ENCODE data around the gene KRTAP9-3. TPM values are rescaled to one million over a fixed set of nuclear protein-coding genes. Genes with fewer than 3 reads are reported as not detected.

Gene KRTAP9-3
- total and polyA plus RNA-seq, 2 of the 8 experiments (the other 6 are each of a cell fraction or from before 2014, with no cell fraction given): not detected

DNA sequence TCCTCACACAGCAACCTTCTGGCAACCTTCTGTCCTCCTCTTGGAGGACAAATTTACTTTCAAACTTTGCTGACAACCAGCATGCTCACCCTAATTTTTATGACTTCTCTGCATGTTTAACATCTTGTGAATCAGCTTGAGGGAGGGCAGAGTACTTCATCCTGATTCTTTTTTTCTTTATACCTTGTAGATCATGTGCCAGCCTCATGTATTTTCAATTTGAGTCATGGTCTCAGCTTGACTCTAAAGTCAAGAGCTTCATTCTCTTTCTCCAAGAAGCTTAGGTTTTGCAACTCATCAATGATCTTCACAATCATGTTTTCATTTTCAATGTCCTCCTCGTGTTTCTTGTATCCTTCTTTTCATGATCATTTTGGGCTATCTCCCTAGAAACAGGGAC, 39.6 kb downstream of the KRTAP9-3 start:
- Histone ChIP-seq H2BK12ac (ENCODE audit: low read depth, low read length) (no peak overlapping the region), H3K79me2 (ENCODE audit: control insufficient read depth in 1 of 2, insufficient read depth in 2 of 2, low read length in 2 of 2) (no peaks in the 10 kb centered on the region), H3K23ac (ENCODE audit: insufficient read length) (no peak overlapping the region), H4K8ac (ENCODE audit: extremely low read depth, insufficient read depth, low read length) (no peak overlapping the region), H2AK5ac (ENCODE audit: low read depth, low read length) (no peak overlapping the region), H3K4me3 (ENCODE audit: extremely low read depth in 1 of 4, insufficient read depth in 2 of 4, low read depth in 3 of 4, low read length in 4 of 4) (no peak overlapping the region), H3K27me3 (replicated peaks in 1 of 4; ENCODE audit: control insufficient read depth in 3 of 4, extremely low read depth in 1 of 4, insufficient read depth in 3 of 4, low read length in 3 of 4) (no peaks in the 10 kb centered on the region), H2BK20ac (ENCODE audit: low read length) (no peak overlapping the region), H3K18ac (ENCODE audit: extremely low read depth, low read length) (no peak overlapping the region), H2BK15ac (ENCODE audit: low read length) (no peak overlapping the region), H2BK120ac (replicated peaks; ENCODE audit: low read depth, low read length) (no peak overlapping the region), H3K27ac (ENCODE audit: low read depth, low read length) (no peak overlapping the region), H3K36me3 (ENCODE audit: control insufficient read depth in 2 of 4, insufficient read depth in 4 of 4, low read length in 3 of 4) (no peaks in the 10 kb centered on the region), H3K4ac (replicated peaks; ENCODE audit: insufficient read length, low read depth, low read length) (no peak overlapping the region), H3K9ac (replicated peaks in 1 of 4; ENCODE audit: extremely low read depth in 1 of 4, low read depth in 3 of 4, low read length in 3 of 4) (no peak overlapping the region), H2BK5ac (ENCODE audit: low read depth, low read length) (no peak overlapping the region), H3K14ac (ENCODE audit: insufficient read length) (no peak overlapping the region), H3K23me2 (ENCODE audit: low read depth, low read length) (no peaks in the 10 kb centered on the region), H3K79me1 (ENCODE audit: low read depth, low read length) (no peaks in the 10 kb centered on the region), H3K4me2 (ENCODE audit: insufficient read depth in 1 of 2, low read depth in 2 of 2, low read length in 2 of 2) (no peak overlapping the region), H3K9me3 (ENCODE audit: insufficient read depth in 2 of 2, low read depth in 1 of 2, low read length in 1 of 2) (no peaks in the 10 kb centered on the region), H3K4me1 (replicated peaks in 1 of 4; ENCODE audit: control insufficient read depth in 3 of 4, insufficient read depth in 4 of 4, low read length in 3 of 4) (no peaks in the 10 kb centered on the region), H4K20me1 (replicated peaks in 1 of 2; ENCODE audit: control insufficient read depth in 1 of 2, insufficient read depth in 2 of 2, low read length in 2 of 2) (no peaks in the 10 kb centered on the region), H3K56ac (replicated peaks; ENCODE audit: insufficient read length, low read depth, low read length) (no peak overlapping the region), H4K91ac (replicated peaks; ENCODE audit: insufficient read length, low read length) (no peak overlapping the region), H4K5ac (ENCODE audit: insufficient read length, low read depth, low read length) (no peak overlapping the region), H2AFZ (ENCODE audit: low read length) (no peak overlapping the region)
- no CpG with 5 or more reads among the region's 1 CpG for WGBS, 2 experiments (ENCODE audit: extremely low coverage in 1 of 2, insufficient coverage in 1 of 2, insufficient read length in 1 of 2, insufficient replicate concordance in 2 of 2, low coverage in 1 of 2, low lambda C conversion rate in 2 of 2, missing lambda C conversion rate in 1 of 2)
- ChIA-PET CTCF (ENCODE audit: partially characterized antibody) (no interaction called here), POLR2A (ENCODE audit: partially characterized antibody) (no interaction called here)
- FAIRE-seq (no peak), DNase-seq (ENCODE audit: low read depth in 1 of 2, low spot score in 2 of 2) (no peak)
- no peak for TF ChIP-seq TAF7 (optimal IDR thresholded peaks at IDR 0.05; ENCODE audit: borderline replicate concordance, low read depth, low read length)
- TF ChIP-seq SUZ12 (IDR thresholded peaks at IDR 0.05; ENCODE audit: low read length): no peak
- no peak for TF ChIP-seq BRCA1 (IDR thresholded peaks at IDR 0.05; ENCODE audit: low read depth, low read length)
- no peak for TF ChIP-seq KDM1A (IDR thresholded peaks at IDR 0.05; ENCODE audit: borderline replicate concordance, low read length)
- TF ChIP-seq SP4 (IDR thresholded peaks at IDR 0.05; ENCODE audit: low read length): no peak
- no peak for TF ChIP-seq GABPA (IDR thresholded peaks at IDR 0.05; ENCODE audit: borderline replicate concordance, insufficient read depth, low read length)
- TF ChIP-seq EP300 (IDR thresholded peaks at IDR 0.05; ENCODE audit: borderline replicate concordance in 1 of 2, low read depth in 2 of 2, low read length in 2 of 2): no peak
- TF ChIP-seq RNF2 (IDR thresholded peaks at IDR 0.05; ENCODE audit: borderline replicate concordance, low read depth, low read length, missing control alignments, poor library complexity, severe bottlenecking): no peak
- no peak for TF ChIP-seq CTBP2 (IDR thresholded peaks at IDR 0.05; ENCODE audit: borderline replicate concordance, insufficient read depth, insufficient read length, low read length)
- no peak for TF ChIP-seq KDM5A (IDR thresholded peaks at IDR 0.05; ENCODE audit: low read length)
- TF ChIP-seq, protein P1, sequence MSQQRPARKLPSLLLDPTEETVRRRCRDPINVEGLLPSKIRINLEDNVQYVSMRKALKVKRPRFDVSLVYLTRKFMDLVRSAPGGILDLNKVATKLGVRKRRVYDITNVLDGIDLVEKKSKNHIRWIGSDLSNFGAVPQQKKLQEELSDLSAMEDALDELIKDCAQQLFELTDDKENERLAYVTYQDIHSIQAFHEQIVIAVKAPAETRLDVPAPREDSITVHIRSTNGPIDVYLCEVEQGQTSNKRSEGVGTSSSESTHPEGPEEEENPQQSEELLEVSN (IDR thresholded peaks at IDR 0.05): no peak
- no peak for TF ChIP-seq EZH2 (IDR thresholded peaks at IDR 0.05; ENCODE audit: low read depth, low read length, severe bottlenecking)
